Neural progenitor cell (in vitro differentiated cells): ENCODE results near the gene SIX5.

ENCODE experiments used
- CTCF ChIP-seq: fragments of 200-600 bp; sonication (generic); IDR thresholded peaks from 2 replicates; pipeline ENCODE4 v1.5.1; 2017; ENCODE audit warnings: antibody characterized with exemption, mild to moderate bottlenecking
- EZH2 ChIP-seq: fragments of 200-600 bp; sonication (generic); IDR thresholded peaks from 2 replicates; pipeline ENCODE4 v1.6.1; 2017; ENCODE audit warnings: antibody characterized with exemption, mild to moderate bottlenecking, moderate library complexity

- no peak for TF ChIP-seq CTCF
- TF ChIP-seq EZH2 = no peak
Measured at GRCh38 chr19:45739498-45740439, 29.3 kb downstream of the SIX5 start.
